ENCODE measurements around the gene SETD3. TPM values are rescaled to one million over a fixed set of nuclear protein-coding genes. Genes with fewer than 3 reads are reported as not detected.

The SETD3 gene
- total and polyA plus RNA-seq, 2 experiments from 2014 or later, result 40.7 to 68.0 TPM

DNA sequence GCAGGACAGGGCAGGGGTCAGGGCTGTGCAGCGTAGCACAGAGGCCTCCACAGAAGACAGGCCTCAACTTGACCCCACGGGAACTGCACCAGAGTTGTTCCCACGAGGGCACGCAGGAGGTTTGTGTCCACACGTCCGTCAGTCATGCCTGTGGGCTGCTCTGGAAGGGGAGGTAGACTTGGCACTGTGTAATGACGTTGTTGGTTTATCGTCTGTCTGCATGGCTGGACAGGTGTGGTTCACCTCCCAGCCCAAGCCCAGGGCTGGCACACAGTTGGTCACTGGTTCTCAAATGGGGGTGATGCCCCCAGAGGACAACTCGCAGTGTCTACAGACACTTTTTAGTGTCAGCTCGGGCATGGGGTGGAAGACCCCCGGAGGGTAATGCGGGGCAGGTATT, 46.4 kb upstream of the SETD3 start (continued):
- TF ChIP-seq, protein P1, sequence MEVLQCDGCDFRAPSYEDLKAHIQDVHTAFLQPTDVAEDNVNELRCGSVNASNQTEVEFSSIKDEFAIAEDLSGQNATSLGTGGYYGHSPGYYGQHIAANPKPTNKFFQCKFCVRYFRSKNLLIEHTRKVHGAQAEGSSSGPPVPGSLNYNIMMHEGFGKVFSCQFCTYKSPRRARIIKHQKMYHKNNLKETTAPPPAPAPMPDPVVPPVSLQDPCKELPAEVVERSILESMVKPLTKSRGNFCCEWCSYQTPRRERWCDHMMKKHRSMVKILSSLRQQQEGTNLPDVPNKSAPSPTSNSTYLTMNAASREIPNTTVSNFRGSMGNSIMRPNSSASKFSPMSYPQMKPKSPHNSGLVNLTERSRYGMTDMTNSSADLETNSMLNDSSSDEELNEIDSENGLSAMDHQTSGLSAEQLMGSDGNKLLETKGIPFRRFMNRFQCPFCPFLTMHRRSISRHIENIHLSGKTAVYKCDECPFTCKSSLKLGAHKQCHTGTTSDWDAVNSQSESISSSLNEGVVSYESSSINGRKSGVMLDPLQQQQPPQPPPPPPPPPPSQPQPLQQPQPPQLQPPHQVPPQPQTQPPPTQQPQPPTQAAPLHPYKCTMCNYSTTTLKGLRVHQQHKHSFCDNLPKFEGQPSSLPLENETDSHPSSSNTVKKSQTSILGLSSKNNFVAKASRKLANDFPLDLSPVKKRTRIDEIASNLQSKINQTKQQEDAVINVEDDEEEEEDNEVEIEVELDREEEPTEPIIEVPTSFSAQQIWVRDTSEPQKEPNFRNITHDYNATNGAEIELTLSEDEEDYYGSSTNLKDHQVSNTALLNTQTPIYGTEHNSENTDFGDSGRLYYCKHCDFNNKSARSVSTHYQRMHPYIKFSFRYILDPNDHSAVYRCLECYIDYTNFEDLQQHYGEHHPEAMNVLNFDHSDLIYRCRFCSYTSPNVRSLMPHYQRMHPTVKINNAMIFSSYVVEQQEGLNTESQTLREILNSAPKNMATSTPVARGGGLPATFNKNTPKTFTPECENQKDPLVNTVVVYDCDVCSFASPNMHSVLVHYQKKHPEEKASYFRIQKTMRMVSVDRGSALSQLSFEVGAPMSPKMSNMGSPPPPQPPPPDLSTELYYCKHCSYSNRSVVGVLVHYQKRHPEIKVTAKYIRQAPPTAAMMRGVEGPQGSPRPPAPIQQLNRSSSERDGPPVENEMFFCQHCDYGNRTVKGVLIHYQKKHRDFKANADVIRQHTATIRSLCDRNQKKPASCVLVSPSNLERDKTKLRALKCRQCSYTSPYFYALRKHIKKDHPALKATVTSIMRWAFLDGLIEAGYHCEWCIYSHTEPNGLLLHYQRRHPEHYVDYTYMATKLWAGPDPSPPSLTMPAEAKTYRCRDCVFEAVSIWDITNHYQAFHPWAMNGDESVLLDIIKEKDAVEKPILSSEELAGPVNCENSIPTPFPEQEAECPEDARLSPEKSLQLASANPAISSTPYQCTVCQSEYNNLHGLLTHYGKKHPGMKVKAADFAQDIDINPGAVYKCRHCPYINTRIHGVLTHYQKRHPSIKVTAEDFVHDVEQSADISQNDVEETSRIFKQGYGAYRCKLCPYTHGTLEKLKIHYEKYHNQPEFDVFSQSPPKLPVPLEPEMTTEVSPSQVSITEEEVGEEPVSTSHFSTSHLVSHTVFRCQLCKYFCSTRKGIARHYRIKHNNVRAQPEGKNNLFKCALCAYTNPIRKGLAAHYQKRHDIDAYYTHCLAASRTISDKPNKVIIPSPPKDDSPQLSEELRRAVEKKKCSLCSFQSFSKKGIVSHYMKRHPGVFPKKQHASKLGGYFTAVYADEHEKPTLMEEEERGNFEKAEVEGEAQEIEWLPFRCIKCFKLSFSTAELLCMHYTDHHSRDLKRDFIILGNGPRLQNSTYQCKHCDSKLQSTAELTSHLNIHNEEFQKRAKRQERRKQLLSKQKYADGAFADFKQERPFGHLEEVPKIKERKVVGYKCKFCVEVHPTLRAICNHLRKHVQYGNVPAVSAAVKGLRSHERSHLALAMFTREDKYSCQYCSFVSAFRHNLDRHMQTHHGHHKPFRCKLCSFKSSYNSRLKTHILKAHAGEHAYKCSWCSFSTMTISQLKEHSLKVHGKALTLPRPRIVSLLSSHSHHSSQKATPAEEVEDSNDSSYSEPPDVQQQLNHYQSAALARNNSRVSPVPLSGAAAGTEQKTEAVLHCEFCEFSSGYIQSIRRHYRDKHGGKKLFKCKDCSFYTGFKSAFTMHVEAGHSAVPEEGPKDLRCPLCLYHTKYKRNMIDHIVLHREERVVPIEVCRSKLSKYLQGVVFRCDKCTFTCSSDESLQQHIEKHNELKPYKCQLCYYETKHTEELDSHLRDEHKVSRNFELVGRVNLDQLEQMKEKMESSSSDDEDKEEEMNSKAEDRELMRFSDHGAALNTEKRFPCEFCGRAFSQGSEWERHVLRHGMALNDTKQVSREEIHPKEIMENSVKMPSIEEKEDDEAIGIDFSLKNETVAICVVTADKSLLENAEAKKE (CRISPR knock-in tag; IDR thresholded peaks at IDR 0.05), result no peak
- TF ChIP-seq, protein P2, sequence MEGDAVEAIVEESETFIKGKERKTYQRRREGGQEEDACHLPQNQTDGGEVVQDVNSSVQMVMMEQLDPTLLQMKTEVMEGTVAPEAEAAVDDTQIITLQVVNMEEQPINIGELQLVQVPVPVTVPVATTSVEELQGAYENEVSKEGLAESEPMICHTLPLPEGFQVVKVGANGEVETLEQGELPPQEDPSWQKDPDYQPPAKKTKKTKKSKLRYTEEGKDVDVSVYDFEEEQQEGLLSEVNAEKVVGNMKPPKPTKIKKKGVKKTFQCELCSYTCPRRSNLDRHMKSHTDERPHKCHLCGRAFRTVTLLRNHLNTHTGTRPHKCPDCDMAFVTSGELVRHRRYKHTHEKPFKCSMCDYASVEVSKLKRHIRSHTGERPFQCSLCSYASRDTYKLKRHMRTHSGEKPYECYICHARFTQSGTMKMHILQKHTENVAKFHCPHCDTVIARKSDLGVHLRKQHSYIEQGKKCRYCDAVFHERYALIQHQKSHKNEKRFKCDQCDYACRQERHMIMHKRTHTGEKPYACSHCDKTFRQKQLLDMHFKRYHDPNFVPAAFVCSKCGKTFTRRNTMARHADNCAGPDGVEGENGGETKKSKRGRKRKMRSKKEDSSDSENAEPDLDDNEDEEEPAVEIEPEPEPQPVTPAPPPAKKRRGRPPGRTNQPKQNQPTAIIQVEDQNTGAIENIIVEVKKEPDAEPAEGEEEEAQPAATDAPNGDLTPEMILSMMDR (conservative IDR thresholded peaks at IDR 0.05; ENCODE audit: low read depth in 2 of 2), result no peak
- TF ChIP-seq STAT1 (IDR thresholded peaks at IDR 0.05; ENCODE audit: unreplicated experiment) (no peak), POLR2AphosphoS5 (IDR thresholded peaks at IDR 0.05; ENCODE audit: low read depth) (no peak), ZNF114 (CRISPR knock-in tag; IDR thresholded peaks at IDR 0.05) (no peak), EZH2phosphoT487 (IDR thresholded peaks at IDR 0.05; ENCODE audit: unreplicated experiment) (no peak), JUNB (IDR thresholded peaks at IDR 0.05; ENCODE audit: unreplicated experiment) (no peak), NANOG (IDR thresholded peaks at IDR 0.05; ENCODE audit: borderline replicate concordance) (no peak), EZH2 (IDR thresholded peaks at IDR 0.05; ENCODE audit: low read depth, unreplicated experiment) (no peak), ZNF331 (CRISPR knock-in tag; IDR thresholded peaks at IDR 0.05; ENCODE audit: low read depth) (no peak)
- TF ChIP-seq, protein P3, sequence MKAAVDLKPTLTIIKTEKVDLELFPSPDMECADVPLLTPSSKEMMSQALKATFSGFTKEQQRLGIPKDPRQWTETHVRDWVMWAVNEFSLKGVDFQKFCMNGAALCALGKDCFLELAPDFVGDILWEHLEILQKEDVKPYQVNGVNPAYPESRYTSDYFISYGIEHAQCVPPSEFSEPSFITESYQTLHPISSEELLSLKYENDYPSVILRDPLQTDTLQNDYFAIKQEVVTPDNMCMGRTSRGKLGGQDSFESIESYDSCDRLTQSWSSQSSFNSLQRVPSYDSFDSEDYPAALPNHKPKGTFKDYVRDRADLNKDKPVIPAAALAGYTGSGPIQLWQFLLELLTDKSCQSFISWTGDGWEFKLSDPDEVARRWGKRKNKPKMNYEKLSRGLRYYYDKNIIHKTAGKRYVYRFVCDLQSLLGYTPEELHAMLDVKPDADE (IDR thresholded peaks at IDR 0.05), result no peak
